WTC11 (cell line): ENCODE results near the gene ASIC2.

ENCODE experiments used
- ATF1 ChIP-seq: sonication (generic); formaldehyde crosslinking; IDR thresholded peaks from 2 replicates; pipeline ENCODE4 v1.8.1; 2023; ENCODE audit warnings: mild to moderate bottlenecking, moderate library complexity, missing genetic modification reagents
- ATF3 ChIP-seq: sonication (generic); formaldehyde crosslinking; conservative IDR thresholded peaks from 2 replicates; pipeline ENCODE4 v1.8.1; 2022; ENCODE audit warnings: mild to moderate bottlenecking, missing genetic modification reagents
- CBFB ChIP-seq: sonication (generic); formaldehyde crosslinking; IDR thresholded peaks from 2 replicates; pipeline ENCODE4 v1.8.1; 2022; ENCODE audit warnings: mild to moderate bottlenecking, low read depth, missing genetic modification reagents
- CREB1 ChIP-seq: sonication (generic); formaldehyde crosslinking; IDR thresholded peaks from 2 replicates; pipeline ENCODE4 v1.8.0; 2023; ENCODE audit warnings: mild to moderate bottlenecking, missing genetic modification reagents
- E2F1 ChIP-seq: sonication (generic); formaldehyde crosslinking; IDR thresholded peaks from 2 replicates; pipeline ENCODE4 v1.8.0; 2022; ENCODE audit warnings: mild to moderate bottlenecking, missing genetic modification reagents
- ELF4 ChIP-seq: sonication (generic); formaldehyde crosslinking; IDR thresholded peaks from 2 replicates; pipeline ENCODE4 v1.8.1; 2022; ENCODE audit warnings: low read depth, mild to moderate bottlenecking, moderate library complexity, missing genetic modification reagents
- ESRRA ChIP-seq: sonication (generic); formaldehyde crosslinking; IDR thresholded peaks from 2 replicates; pipeline ENCODE4 v1.8.1; 2022; ENCODE audit warnings: mild to moderate bottlenecking, missing genetic modification reagents, borderline replicate concordance
- NR2C2 ChIP-seq: sonication (generic); formaldehyde crosslinking; IDR thresholded peaks from 2 replicates; pipeline ENCODE4 v1.8.0; 2022; ENCODE audit warnings: mild to moderate bottlenecking, missing genetic modification reagents
- NR3C1 ChIP-seq: sonication (generic); formaldehyde crosslinking; conservative IDR thresholded peaks from 2 replicates; pipeline ENCODE4 v1.8.1; 2023; ENCODE audit warnings: low read depth, mild to moderate bottlenecking, missing genetic modification reagents
- TCF7 ChIP-seq: sonication (generic); formaldehyde crosslinking; IDR thresholded peaks from 2 replicates; pipeline ENCODE4 v1.8.0; 2022; ENCODE audit warnings: mild to moderate bottlenecking, low read depth, missing genetic modification reagents, moderate library complexity
- TF ChIP-seq, protein P1 (sequence below): fragments of 200-600 bp; IDR thresholded peaks from 2 replicates; pipeline ENCODE4 v1.8.0; 2022; ENCODE audit warnings: antibody characterized with exemption

- TF ChIP-seq, protein P1, sequence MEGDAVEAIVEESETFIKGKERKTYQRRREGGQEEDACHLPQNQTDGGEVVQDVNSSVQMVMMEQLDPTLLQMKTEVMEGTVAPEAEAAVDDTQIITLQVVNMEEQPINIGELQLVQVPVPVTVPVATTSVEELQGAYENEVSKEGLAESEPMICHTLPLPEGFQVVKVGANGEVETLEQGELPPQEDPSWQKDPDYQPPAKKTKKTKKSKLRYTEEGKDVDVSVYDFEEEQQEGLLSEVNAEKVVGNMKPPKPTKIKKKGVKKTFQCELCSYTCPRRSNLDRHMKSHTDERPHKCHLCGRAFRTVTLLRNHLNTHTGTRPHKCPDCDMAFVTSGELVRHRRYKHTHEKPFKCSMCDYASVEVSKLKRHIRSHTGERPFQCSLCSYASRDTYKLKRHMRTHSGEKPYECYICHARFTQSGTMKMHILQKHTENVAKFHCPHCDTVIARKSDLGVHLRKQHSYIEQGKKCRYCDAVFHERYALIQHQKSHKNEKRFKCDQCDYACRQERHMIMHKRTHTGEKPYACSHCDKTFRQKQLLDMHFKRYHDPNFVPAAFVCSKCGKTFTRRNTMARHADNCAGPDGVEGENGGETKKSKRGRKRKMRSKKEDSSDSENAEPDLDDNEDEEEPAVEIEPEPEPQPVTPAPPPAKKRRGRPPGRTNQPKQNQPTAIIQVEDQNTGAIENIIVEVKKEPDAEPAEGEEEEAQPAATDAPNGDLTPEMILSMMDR, result peak; percentile 27; the same call in 1 of the 2 replicates
- no peak for TF ChIP-seq ATF3 (CRISPR knock-in tag)
- TF ChIP-seq TCF7, result no peak
- no peak for TF ChIP-seq ELF4 (CRISPR knock-in tag)
- TF ChIP-seq CBFB (CRISPR knock-in tag), result no peak
- TF ChIP-seq NR3C1 (CRISPR knock-in tag), result no peak
- TF ChIP-seq ATF1 (CRISPR knock-in tag), result no peak
- no peak for TF ChIP-seq NR2C2 (CRISPR knock-in tag)
- no peak for TF ChIP-seq E2F1
- TF ChIP-seq CREB1 (CRISPR knock-in tag), result no peak
- no peak for TF ChIP-seq ESRRA (CRISPR knock-in tag)
Measured at GRCh38 chr17:33021731-33022408, 271.2 kb downstream of the ASIC2 start.
